Mucosa of stomach (tissue), 1 donor: ENCODE measurements around the gene GAST.
A peak's percentile ranks its signal among the peaks of the same experiment; 100 is the strongest.

Experiments used
- H3K27me3 ChIP-seq: one replicate; pipeline ENCODE4 v1.7.0; 2013; ENCODE audit warnings: mild to moderate bottlenecking, low read length; ENCODE audit not compliant: control insufficient read depth, insufficient read depth
- H3K36me3 ChIP-seq: one replicate; pipeline ENCODE4 v1.7.0; 2013; ENCODE audit warnings: low read length; ENCODE audit not compliant: control insufficient read depth, insufficient read depth
- H3K4me1 ChIP-seq: one replicate; pipeline ENCODE4 v1.7.0; 2013; ENCODE audit warnings: mild to moderate bottlenecking, low read length; ENCODE audit not compliant: control insufficient read depth, insufficient read depth
- H3K4me3 ChIP-seq: one replicate; pipeline ENCODE4 v1.7.0; 2013; ENCODE audit warnings: low read length
- H3K9ac ChIP-seq: one replicate; pipeline ENCODE4 v1.7.0; 2013; ENCODE audit warnings: mild to moderate bottlenecking, low read length, moderate library complexity
- H3K9me3 ChIP-seq: one replicate; pipeline ENCODE4 v1.7.0; 2013; ENCODE audit warnings: mild to moderate bottlenecking, low read length, moderate library complexity; ENCODE audit not compliant: control insufficient read depth
- donor health status: Pancreatic carcinoma.

GAST gene

DNA sequence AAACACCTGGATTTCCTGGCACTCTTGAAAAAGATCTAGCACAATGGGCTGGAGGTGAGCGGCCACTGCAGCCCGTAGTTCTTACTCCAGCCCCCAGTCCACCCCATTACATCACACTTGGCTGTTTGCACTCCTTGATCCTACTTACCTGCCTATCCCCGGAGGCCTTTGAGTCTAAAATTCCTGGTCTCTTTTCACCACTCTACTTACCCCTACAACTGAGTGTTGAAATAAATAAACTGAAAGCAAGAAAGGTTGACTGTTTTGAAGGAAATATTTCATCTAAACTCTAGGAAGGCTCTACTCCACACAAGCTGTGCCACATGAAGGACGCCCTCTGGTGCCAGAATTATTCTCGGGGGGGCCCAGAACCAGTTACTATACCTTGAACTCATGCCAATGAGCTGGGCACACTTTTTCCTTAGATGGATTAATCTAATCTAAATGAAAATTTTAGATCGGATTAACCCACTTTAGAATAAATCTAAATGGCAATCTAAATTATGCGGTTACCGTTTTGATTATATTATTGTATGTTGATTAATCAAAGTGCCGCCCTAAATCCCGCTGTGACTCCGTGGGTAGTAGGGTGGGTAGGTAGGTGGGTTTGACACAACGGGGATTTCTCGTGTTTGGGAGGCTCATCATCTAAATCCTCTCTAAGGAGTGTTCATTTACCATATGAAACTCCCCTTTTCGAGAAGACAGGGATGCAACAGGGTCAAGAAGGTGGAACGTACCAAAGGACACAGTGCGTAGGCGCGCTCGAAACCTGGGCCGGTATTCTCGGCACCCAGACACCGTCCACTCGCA is 24.1 kb upstream of the GAST start:
- Histone ChIP-seq H3K36me3 (peaks cover 32% of the 10 kb centered on the region), H3K9me3 (no peaks in the 10 kb centered on the region), H3K4me3 (peak overlapping the region; percentile 29), H3K27me3 (no peaks in the 10 kb centered on the region), H3K9ac (peak overlapping the region; percentile 100), H3K4me1 (peaks cover 17% of the 10 kb centered on the region)

DNA sequence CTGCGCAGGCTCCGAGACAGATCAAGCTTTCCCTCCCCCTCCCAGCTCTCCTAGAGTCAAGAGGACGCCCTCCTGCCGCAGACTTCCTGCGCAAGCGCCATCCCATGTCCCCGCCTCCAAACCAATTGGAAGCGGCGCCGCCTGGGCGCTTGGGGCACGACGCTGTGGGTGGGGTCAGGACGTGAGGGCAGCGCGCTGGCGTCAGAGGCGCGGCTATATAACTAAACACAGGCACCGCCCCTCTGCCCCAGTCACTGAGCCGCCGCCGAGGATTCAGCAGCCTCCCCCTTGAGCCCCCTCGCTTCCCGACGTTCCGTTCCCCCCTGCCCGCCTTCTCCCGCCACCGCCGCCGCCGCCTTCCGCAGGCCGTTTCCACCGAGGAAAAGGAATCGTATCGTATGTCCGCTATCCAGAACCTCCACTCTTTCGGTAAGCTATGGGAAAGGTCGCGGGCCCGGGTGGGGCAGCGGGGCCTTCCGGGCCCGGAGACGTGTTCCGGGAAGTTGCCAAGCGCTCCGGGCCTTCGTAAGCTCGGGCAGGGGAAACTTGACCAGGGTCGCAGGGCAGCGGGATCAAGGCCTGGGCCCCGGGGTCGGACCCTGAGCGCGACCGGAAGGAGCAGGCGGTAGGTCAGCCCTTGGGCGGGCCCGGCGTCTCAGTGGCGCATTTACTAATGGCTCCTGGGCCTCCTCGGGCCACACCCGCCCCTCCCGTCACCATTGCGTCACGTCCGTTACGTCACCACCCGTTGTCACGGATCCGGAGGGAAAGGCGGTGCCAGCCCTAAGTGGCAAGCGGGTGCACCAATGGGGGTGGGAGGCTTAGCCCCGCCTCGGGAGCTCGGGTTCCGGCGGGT is 23.3 kb upstream of the GAST start, which contains the start of gene EIF1:
Gene EIF1, plus strand, starts transcription at position 245 of the 856 bp plus-strand sequence. Its CDS starts 154 bp downstream, at position 399.
- H3K9me3 ChIP-seq, result no peaks in the 10 kb centered on the region
- H3K9ac ChIP-seq, result peak within 1 kb of the TSS; percentile 100
- no peaks in the 10 kb centered on the region for H3K27me3 ChIP-seq
- peaks cover 17% of the 10 kb centered on the region for H3K4me1 ChIP-seq
- peaks cover 37% of the 10 kb centered on the region for H3K36me3 ChIP-seq
- peak within 1 kb of the TSS; percentile 84 for H3K4me3 ChIP-seq

DNA sequence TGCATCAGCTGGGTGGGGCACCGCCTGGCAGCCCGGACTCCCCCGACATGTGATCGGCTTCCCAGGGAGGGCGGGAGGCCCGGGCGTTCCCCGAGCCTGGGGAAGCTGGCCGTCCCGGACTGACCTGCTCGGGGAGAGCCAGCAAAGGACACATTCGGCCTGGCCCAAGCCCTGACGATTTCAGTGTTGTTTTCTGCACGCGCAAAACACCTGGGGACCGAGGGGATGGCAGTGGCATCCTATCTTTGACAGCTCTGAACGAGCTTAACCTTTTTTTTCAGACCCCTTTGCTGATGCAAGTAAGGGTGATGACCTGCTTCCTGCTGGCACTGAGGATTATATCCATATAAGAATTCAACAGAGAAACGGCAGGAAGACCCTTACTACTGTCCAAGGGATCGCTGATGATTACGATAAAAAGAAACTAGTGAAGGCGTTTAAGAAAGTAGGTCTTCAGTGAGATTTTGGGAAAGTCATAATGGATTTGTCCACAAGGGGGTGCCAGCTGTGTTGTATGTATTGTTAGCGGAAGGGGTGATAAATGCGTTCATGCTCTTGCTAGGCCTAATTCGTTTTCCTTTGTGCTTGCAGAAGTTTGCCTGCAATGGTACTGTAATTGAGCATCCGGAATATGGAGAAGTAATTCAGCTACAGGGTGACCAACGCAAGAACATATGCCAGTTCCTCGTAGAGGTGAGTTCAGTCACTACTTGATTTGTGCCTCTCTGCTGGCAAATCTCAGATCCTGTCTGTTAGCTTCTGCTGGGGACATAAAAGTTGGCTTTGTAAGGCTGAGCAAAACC is 22.4 kb upstream of the GAST start:
- Histone ChIP-seq H3K9ac (peak overlapping the region; percentile 100), H3K4me1 (peaks cover 17% of the 10 kb centered on the region), H3K9me3 (no peaks in the 10 kb centered on the region), H3K27me3 (no peaks in the 10 kb centered on the region), H3K4me3 (peak overlapping the region; percentile 84), H3K36me3 (peaks cover 37% of the 10 kb centered on the region)

DNA sequence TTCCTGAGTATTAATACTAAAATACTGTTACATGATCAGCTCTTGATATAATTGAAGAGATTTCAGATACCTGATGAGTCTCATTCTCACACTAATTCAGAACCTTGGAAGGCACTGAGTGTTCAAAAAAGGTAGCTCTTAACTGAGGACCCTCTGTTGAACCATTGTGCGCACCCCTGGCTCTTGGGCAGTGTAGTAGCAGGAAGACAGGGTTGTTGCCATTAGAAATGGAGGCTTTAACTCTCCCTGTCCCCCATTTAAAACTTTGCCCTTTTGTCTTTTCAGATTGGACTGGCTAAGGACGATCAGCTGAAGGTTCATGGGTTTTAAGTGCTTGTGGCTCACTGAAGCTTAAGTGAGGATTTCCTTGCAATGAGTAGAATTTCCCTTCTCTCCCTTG is 21.6 kb upstream of the GAST start:
- Histone ChIP-seq H3K4me3 (peak overlapping the region; percentile 84), H3K9me3 (no peaks in the 10 kb centered on the region), H3K27me3 (no peaks in the 10 kb centered on the region), H3K9ac (peak overlapping the region; percentile 100), H3K4me1 (peaks cover 17% of the 10 kb centered on the region), H3K36me3 (peaks cover 37% of the 10 kb centered on the region)

DNA sequence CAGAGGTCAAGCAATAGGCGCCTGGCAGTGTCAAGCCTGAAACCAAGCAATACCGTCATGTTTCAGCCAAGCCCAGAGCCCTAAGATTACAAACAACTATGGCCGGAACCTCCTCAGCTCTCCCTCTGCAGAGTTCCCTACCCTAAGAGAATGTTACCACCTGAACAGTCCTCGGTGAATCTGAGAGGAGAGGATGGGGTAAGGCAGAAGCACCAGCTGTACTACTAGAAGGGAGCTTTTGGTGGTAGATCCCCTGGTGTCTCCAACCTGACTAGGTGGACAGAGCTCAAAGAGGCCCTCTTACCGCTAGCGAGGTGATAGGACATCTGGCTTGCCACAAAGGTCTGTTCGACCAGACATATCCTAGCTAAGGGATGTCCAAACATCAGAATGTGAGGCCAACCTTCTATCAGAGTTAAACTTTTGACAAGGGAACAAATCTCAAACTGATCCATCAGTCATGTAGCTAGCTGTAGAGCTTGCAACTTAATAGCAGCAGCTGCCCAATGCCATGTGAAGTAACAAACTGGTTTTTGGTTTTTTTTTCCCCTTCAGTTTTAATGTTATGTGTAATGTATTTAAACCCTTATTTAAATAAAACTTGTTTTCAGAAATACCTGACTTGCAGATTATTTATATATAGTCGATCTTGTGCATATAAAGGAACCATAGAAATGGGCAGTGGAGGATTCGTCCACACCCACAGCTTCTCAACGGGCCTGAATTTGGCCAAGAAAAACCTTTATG is 20.9 kb upstream of the GAST start:
- Histone ChIP-seq H3K9me3 (no peaks in the 10 kb centered on the region), H3K4me3 (no peak overlapping the region), H3K36me3 (peaks cover 37% of the 10 kb centered on the region), H3K27me3 (no peaks in the 10 kb centered on the region), H3K9ac (peak overlapping the region; percentile 10), H3K4me1 (peaks cover 19% of the 10 kb centered on the region)

DNA sequence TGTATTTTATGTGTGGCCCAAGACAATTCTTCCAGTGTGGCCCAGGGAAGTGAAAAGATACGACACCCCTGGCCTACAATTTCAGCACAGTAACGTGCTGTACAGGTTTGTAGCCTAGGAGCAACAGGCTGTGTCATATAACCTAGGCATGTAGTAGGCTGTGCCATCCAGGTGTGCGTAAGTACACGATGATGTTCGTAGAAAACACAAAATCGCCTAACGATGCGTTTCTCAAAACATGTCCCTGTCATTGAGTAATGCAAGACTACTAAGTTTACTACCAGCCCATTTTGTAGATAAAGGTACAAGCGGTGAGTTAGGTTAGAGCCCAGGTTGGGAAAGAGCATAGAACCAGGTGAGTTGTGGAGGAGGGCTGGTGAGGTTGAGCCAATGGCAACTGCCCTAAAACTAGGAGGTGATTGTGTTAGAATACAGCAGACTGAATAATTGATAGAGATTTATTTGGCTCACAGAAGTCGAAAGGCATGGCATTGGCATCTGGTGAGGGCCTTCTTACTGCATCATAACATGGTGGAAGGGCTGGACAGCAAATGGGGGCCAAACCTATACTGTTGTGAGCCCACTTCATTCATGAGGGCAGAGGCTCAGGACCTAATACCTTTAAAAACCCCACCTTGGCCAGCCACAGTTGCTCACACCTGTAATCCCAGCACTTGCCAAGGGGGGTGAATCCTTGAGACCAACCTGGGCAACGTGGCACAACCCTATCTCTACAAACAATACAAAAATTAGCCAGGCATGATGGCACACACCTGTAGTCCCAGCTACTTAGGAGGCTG is 19.2 kb upstream of the GAST start:
- Histone ChIP-seq H3K9ac (no peak overlapping the region), H3K4me3 (no peak overlapping the region), H3K27me3 (no peaks in the 10 kb centered on the region), H3K9me3 (no peaks in the 10 kb centered on the region), H3K4me1 (peaks cover 23% of the 10 kb centered on the region), H3K36me3 (peaks cover 37% of the 10 kb centered on the region)

DNA sequence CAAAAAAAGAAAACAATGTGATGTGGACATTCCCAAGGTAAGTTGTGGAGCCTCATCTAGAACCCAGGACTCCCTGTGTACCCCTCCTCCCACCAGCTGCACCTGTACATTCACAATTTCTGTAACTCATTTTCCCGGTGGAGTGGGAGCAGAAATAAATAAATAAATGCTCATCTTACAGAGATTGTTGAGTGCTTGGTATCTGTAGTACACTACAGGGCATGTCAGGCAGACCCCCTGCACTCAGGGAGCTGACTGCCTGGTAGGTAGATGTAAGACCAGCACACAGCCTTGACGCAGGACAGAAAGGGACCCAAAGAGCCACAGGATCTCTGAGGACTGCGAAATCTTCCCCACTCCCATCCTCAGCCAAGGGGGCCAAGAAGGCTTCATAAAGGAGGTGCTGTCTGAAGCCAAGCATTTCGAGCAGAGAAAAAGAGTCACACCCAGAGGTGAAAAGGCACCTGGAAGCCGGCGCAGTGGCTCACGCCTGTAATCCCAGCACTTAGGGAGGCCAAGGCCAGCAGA is 16.9 kb upstream of the GAST start:
- Histone ChIP-seq H3K4me3 (no peak overlapping the region), H3K36me3 (peaks cover 29% of the 10 kb centered on the region), H3K4me1 (peaks cover 16% of the 10 kb centered on the region), H3K27me3 (no peaks in the 10 kb centered on the region), H3K9ac (no peak overlapping the region), H3K9me3 (no peaks in the 10 kb centered on the region)

DNA sequence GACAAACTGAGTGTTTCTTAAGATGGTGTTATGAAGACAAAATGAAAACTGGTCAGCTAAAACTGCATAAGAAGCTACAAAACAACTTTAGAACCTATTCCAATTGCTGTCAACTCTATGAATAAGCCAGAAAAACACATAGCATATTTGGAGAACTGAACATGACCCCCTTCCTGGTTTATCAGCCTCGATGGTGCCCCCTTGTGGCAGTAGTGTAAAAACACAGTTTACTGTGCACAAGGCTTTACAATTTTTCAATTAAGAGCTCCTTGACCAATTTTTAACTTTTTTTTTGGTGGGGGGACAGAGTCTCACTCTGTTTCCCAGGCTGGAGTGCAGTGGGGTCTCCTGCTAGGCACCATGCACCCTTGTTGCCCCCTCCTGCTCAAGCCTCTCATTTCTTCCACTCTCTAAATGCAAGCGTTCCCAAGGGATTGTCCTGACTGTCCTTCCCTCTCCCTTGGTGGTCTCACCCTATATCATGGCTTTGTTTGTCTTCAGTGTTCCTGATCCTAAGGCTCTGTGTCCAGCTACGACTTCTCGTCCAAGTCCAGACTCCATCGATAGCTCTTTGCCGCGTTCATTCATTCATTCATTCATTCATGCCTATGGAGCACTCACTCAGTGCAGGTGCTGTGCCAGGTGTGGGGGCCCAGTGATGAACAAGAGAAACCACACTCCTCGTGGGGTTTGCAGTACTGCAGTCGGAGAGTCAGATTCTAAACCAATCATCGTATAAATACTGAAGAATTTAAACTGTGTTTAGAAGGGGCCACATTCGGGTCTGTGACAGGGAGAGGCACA is 16.0 kb upstream of the GAST start:
- Histone ChIP-seq H3K27me3 (no peaks in the 10 kb centered on the region), H3K9me3 (no peaks in the 10 kb centered on the region), H3K9ac (no peak overlapping the region), H3K4me3 (no peak overlapping the region), H3K4me1 (peaks cover 11% of the 10 kb centered on the region), H3K36me3 (peaks cover 19% of the 10 kb centered on the region)

DNA sequence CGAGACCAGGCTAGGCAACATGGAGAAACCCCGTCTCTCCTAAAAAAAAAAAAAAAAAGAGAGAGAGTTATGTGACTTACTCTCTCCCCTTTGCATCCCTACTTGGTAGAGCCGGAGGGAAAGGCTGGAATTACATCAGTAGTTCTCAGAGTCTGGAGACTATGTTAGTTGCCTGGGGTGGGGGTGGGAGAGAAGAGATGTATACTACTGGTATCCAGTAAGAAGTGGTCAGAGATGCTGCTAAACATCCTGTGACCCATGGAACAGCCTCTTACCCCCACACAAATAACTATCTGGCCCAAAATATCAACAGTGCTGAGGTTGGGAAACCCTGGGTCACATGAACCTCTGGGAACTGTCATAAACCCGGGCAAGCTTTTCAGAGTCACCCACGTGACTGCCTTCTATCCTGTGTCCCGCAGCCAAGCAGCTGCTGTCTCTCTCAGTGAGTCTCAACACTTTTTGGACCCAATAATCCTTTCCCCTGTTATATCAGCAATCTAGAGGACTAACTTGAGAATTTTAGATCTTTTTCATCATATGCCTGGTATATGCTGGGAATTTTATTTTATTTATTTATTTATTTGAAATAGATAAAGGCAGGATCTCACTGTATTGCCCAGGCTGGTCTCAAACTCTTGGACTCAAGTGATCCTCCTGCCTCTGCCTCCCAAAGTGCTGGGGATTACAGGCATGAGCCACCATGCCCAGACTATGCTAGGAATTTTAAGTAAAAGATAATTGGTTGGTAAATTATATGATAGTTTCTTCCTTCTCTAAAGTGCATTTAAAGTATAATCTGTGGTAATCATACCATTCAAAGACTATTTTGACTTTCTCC is 14.8 kb upstream of the GAST start:
- no peak overlapping the region for H3K4me3 ChIP-seq
- H3K4me1 ChIP-seq, result peaks cover 11% of the 10 kb centered on the region
- no peak overlapping the region for H3K9ac ChIP-seq
- no peaks in the 10 kb centered on the region for H3K9me3 ChIP-seq
- peaks cover 11% of the 10 kb centered on the region for H3K36me3 ChIP-seq
- H3K27me3 ChIP-seq, result no peaks in the 10 kb centered on the region
